Bladder microvascular endothelial cell (primary cell): ENCODE data around the gene LMNTD1. TPM values are rescaled to one million over a fixed set of nuclear protein-coding genes. Genes with fewer than 3 reads are reported as not detected.

Experiments
- total RNA-seq: library from RNA; depleted of rRNA; stranded (reverse); fragments of >200 nt; gene quantifications from 2 replicates; pipeline ENCODE4 v1.2.3, GENCODE V29; 2014

Gene LMNTD1
- total RNA-seq, result not detected in 2 replicates

GRCh38 chr12:25553098-25553497 lies at the start of gene LMNTD1:
Gene LMNTD1, minus strand, starts transcription at chr12:25553283. Its CDS starts 324 bp downstream, at chr12:25552959.

